ENCODE data around the gene HOXC6. TPM values are rescaled to one million over a fixed set of nuclear protein-coding genes. Genes with fewer than 3 reads are reported as not detected.

The HOXC6 gene
- total and polyA plus RNA-seq, 9 of the 15 experiments (the other 6 are each of a cell fraction or from before 2014, with no cell fraction given) = 0.06 to 4.0 (median 1.4) TPM

GRCh38 chr12:53995378-53996239, 32.6 kb upstream of the HOXC6 start (continued):
- TF ChIP-seq PKNOX1 (IDR thresholded peaks at IDR 0.05) = no peak
- no peak for TF ChIP-seq ZNF212 (CRISPR knock-in tag; IDR thresholded peaks at IDR 0.05)
- TF ChIP-seq RBM25 (IDR thresholded peaks at IDR 0.05; ENCODE audit: low read depth, low read length, severe bottlenecking) = no peak
- no peak for TF ChIP-seq SRF (CRISPR knock-in tag; IDR thresholded peaks at IDR 0.05)
- TF ChIP-seq MTA3 (IDR thresholded peaks at IDR 0.05; ENCODE audit: borderline replicate concordance) = peak; percentile 26; the same call in 1 of the 2 replicates
- 0 out of 2 replicates have a peak, but pooled peaks have one; percentile 18 for TF ChIP-seq ZNF175 (CRISPR knock-in tag; IDR thresholded peaks at IDR 0.05; ENCODE audit: low read depth)
- 0 out of 2 replicates have a peak, but pooled peaks have one; percentile 33 for TF ChIP-seq ARID1B (IDR thresholded peaks at IDR 0.05)
- TF ChIP-seq ZNF12 (CRISPR knock-in tag; IDR thresholded peaks at IDR 0.05) = no peak
- no peak for TF ChIP-seq NR4A1 (CRISPR knock-in tag; IDR thresholded peaks at IDR 0.05)
- TF ChIP-seq NR4A1 (tag; IDR thresholded peaks at IDR 0.05) = no peak
- TF ChIP-seq KDM5B (IDR thresholded peaks at IDR 0.05; ENCODE audit: insufficient replicate concordance, low read depth, low read length) = peak; percentile 83
- TF ChIP-seq, protein P1, sequence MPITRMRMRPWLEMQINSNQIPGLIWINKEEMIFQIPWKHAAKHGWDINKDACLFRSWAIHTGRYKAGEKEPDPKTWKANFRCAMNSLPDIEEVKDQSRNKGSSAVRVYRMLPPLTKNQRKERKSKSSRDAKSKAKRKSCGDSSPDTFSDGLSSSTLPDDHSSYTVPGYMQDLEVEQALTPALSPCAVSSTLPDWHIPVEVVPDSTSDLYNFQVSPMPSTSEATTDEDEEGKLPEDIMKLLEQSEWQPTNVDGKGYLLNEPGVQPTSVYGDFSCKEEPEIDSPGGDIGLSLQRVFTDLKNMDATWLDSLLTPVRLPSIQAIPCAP (CRISPR knock-in tag; IDR thresholded peaks at IDR 0.05; ENCODE audit: borderline replicate concordance) = 0 out of 2 replicates have a peak, but pooled peaks have one; percentile 68
- no peak for TF ChIP-seq FOXK1 (CRISPR knock-in tag; IDR thresholded peaks at IDR 0.05; ENCODE audit: borderline replicate concordance)
- no peak for TF ChIP-seq PCBP2 (IDR thresholded peaks at IDR 0.05; ENCODE audit: low read depth, low read length, poor library complexity, severe bottlenecking)
- TF ChIP-seq TCFL5 (CRISPR knock-in tag; conservative IDR thresholded peaks at IDR 0.05) = no peak
- TF ChIP-seq, protein P2, sequence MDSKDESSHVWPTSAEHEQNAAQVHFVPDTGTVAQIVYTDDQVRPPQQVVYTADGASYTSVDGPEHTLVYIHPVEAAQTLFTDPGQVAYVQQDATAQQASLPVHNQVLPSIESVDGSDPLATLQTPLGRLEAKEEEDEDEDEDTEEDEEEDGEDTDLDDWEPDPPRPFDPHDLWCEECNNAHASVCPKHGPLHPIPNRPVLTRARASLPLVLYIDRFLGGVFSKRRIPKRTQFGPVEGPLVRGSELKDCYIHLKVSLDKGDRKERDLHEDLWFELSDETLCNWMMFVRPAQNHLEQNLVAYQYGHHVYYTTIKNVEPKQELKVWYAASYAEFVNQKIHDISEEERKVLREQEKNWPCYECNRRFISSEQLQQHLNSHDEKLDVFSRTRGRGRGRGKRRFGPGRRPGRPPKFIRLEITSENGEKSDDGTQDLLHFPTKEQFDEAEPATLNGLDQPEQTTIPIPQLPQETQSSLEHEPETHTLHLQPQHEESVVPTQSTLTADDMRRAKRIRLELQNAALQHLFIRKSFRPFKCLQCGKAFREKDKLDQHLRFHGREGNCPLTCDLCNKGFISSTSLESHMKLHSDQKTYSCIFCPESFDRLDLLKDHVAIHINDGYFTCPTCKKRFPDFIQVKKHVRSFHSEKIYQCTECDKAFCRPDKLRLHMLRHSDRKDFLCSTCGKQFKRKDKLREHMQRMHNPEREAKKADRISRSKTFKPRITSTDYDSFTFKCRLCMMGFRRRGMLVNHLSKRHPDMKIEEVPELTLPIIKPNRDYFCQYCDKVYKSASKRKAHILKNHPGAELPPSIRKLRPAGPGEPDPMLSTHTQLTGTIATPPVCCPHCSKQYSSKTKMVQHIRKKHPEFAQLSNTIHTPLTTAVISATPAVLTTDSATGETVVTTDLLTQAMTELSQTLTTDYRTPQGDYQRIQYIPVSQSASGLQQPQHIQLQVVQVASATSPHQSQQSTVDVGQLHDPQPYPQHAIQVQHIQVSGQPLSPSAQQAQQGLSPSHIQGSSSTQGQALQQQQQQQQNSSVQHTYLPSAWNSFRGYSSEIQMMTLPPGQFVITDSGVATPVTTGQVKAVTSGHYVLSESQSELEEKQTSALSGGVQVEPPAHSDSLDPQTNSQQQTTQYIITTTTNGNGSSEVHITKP (IDR thresholded peaks at IDR 0.05; ENCODE audit: partially characterized antibody) = peak; percentile 56
- TF ChIP-seq ZBTB1 (CRISPR knock-in tag; IDR thresholded peaks at IDR 0.05; ENCODE audit: borderline replicate concordance, low read depth) = 0 out of 2 replicates have a peak, but pooled peaks have one; percentile 34
- TF ChIP-seq ZNF507 (tag; conservative IDR thresholded peaks at IDR 0.05) = no peak
- no peak for TF ChIP-seq CHD1 (IDR thresholded peaks at IDR 0.05; ENCODE audit: low read length)
